ENCODE data around the gene STXBP1.

The STXBP1 gene

GRCh38 chr9:127611899-127612790, at the start of gene STXBP1:
STXBP1 (plus strand) TSS chr9:127612277; CDS start chr9:127612404, 127 bp downstream.
- H3K27ac Mint-ChIP-seq = peak within 1 kb of the TSS in 2 of 3 experiments; percentile 82 to 83
- peak within 1 kb of the TSS; percentile 94 to 96 (median 94) for H3K4me3 Mint-ChIP-seq
- no peaks in the 10 kb centered on the region for H3K9me3 Mint-ChIP-seq
- TF ChIP-seq, protein P1, sequence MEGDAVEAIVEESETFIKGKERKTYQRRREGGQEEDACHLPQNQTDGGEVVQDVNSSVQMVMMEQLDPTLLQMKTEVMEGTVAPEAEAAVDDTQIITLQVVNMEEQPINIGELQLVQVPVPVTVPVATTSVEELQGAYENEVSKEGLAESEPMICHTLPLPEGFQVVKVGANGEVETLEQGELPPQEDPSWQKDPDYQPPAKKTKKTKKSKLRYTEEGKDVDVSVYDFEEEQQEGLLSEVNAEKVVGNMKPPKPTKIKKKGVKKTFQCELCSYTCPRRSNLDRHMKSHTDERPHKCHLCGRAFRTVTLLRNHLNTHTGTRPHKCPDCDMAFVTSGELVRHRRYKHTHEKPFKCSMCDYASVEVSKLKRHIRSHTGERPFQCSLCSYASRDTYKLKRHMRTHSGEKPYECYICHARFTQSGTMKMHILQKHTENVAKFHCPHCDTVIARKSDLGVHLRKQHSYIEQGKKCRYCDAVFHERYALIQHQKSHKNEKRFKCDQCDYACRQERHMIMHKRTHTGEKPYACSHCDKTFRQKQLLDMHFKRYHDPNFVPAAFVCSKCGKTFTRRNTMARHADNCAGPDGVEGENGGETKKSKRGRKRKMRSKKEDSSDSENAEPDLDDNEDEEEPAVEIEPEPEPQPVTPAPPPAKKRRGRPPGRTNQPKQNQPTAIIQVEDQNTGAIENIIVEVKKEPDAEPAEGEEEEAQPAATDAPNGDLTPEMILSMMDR (IDR thresholded peaks at IDR 0.05; ENCODE audit: unreplicated experiment in 3 of 3) = peak in 2 of 3 experiments; percentile 20 to 30
- no peaks in the 10 kb centered on the region for H3K36me3 Mint-ChIP-seq (ENCODE audit: low read depth)
- H3K27me3 Mint-ChIP-seq (ENCODE audit: low read depth) = peaks cover 35% of the 10 kb centered on the region
- peaks cover 30% of the 10 kb centered on the region for H3K4me1 Mint-ChIP-seq

DNA sequence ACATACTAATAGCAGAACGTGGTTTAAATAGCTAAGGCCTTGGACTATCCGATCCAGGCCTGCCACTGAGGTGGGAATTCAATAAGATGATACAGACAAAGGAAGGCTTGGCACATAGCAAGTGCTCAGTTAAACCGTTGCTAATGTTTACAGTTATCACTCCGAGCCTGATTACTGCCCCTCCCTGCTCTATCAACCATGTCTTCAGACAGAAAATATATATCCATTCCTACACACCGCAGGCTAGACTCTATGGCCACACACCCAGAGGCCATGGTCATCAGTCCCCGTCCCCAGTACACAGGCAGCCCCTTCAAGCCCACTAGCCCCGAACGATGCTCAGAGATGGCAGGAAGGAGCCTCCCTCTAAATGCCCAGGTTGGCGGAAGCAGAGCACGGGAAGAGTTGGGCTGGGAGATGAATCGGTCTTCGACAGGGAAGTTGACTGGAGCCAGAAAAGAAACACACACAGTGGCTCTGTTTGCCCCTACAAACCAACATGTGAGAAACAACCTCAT, 49.7 kb upstream of the STXBP1 start:
- TF ChIP-seq, protein P1 (IDR thresholded peaks at IDR 0.05; ENCODE audit: unreplicated experiment in 3 of 3) = no peak
- Mint-ChIP-seq H3K27me3 (ENCODE audit: low read depth) (no peaks in the 10 kb centered on the region), H3K4me1 (peaks cover 48% of the 10 kb centered on the region), H3K36me3 (ENCODE audit: low read depth) (peaks cover 5% of the 10 kb centered on the region), H3K27ac (peak overlapping the region; percentile 82 to 93 (median 91)), H3K4me3 (peak overlapping the region in 1 of 3 experiments; percentile 10), H3K9me3 (no peaks in the 10 kb centered on the region)

DNA sequence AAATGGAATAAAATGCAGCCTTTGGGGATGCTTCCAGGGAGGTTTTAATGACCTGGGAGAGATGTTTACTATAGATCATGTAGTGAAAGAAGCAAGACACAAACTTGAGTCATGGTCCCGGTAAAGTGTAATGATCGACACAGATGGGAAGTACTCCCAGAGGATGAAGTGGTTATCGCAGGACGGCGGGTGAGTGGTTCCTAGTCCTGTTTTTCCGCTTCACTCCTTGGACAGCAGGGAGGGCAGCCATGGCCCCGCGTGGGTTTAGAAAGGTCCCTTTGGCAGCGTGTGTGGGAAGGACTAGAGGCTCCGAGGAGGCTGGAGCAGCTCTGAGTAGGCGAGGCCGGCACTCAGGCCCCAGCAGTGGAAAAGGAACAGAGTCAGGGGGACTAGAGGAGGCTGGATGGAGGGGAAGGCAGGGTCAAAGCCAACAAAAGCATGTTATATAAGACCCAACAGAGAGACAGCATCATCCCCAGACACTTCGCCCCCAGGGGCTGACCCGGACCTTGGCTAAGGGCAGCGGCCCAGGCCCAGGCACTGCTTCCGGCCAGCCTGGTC, 49.2 kb upstream of the STXBP1 start:
- Mint-ChIP-seq H3K4me3 (peak overlapping the region; percentile 24 to 58 (median 26)), H3K27ac (peak overlapping the region; percentile 82 to 93 (median 91)), H3K27me3 (ENCODE audit: low read depth) (no peaks in the 10 kb centered on the region), H3K36me3 (ENCODE audit: low read depth) (peaks cover 5% of the 10 kb centered on the region), H3K4me1 (peaks cover 53% of the 10 kb centered on the region), H3K9me3 (no peaks in the 10 kb centered on the region)
- TF ChIP-seq, protein P1 (IDR thresholded peaks at IDR 0.05; ENCODE audit: unreplicated experiment in 3 of 3) = no peak

GRCh38 chr9:127563579-127563978, 48.5 kb upstream of the STXBP1 start:
- H3K27ac Mint-ChIP-seq = no peak overlapping the region
- H3K4me1 Mint-ChIP-seq = peaks cover 46% of the 10 kb centered on the region
- H3K9me3 Mint-ChIP-seq = no peaks in the 10 kb centered on the region
- no peaks in the 10 kb centered on the region for H3K27me3 Mint-ChIP-seq (ENCODE audit: low read depth)
- H3K36me3 Mint-ChIP-seq (ENCODE audit: low read depth) = peaks cover 5% of the 10 kb centered on the region
- TF ChIP-seq, protein P1 (IDR thresholded peaks at IDR 0.05; ENCODE audit: unreplicated experiment in 3 of 3) = no peak
- H3K4me3 Mint-ChIP-seq = no peak overlapping the region

GRCh38 chr9:127565231-127565630, 46.8 kb upstream of the STXBP1 start:
- Mint-ChIP-seq H3K27ac (peak overlapping the region in 2 of 3 experiments; percentile 31 to 36), H3K4me3 (peak overlapping the region in 2 of 3 experiments; percentile 12 to 41), H3K4me1 (peaks cover 45% of the 10 kb centered on the region), H3K36me3 (ENCODE audit: low read depth) (peaks cover 5% of the 10 kb centered on the region), H3K27me3 (ENCODE audit: low read depth) (no peaks in the 10 kb centered on the region), H3K9me3 (no peaks in the 10 kb centered on the region)
- TF ChIP-seq, protein P1 (IDR thresholded peaks at IDR 0.05; ENCODE audit: unreplicated experiment in 3 of 3) = no peak

Measured in nephron (organoid).